Measurements from ENCODE around the gene ASAP2.
A peak's percentile ranks its signal among the peaks of the same experiment; 100 is the strongest.
"Not testable (repeated sequence)": the region's sequence is repeated elsewhere in the genome, so short reads cannot be mapped to it uniquely, and the experiment has no call there.

ASAP2 gene

GRCh38 chr2:9251154-9252001 lies 44.8 kb downstream of the ASAP2 start:
- DNase-seq (ENCODE audit: low read depth) = peak; percentile 52

GRCh38 chr2:9252002-9252357 lies 45.4 kb downstream of the ASAP2 start:
- DNase-seq (ENCODE audit: low read depth) = no peak

- no peak for DNase-seq (ENCODE audit: low read depth)
These were observed 48.8 kb downstream of the ASAP2 start for GRCh38 chr2:9255416-9255815.

- DNase-seq (ENCODE audit: low read depth) = no peak
These were observed 49.5 kb downstream of the ASAP2 start for GRCh38 chr2:9256147-9256546.

GRCh38 chr2:9256570-9257043 lies 50.0 kb downstream of the ASAP2 start:
- DNase-seq (ENCODE audit: low read depth) = no peak

GRCh38 chr2:9258501-9258900 lies 51.9 kb downstream of the ASAP2 start:
- no peak for DNase-seq (ENCODE audit: low read depth)

GRCh38 chr2:9258953-9259399 lies 52.4 kb downstream of the ASAP2 start:
- DNase-seq (ENCODE audit: low read depth) = no peak

GRCh38 chr2:9260464-9260918 lies 53.9 kb downstream of the ASAP2 start:
- no peak for DNase-seq (ENCODE audit: low read depth)

- no peak for DNase-seq (ENCODE audit: low read depth)
These were observed 54.7 kb downstream of the ASAP2 start for GRCh38 chr2:9261231-9261883.

- no peak for DNase-seq (ENCODE audit: low read depth)
These were observed 56.1 kb downstream of the ASAP2 start for GRCh38 chr2:9262671-9263171.

- no peak for DNase-seq (ENCODE audit: low read depth)
These were observed 56.8 kb downstream of the ASAP2 start for GRCh38 chr2:9263428-9263827.

GRCh38 chr2:9264301-9264700 lies 57.7 kb downstream of the ASAP2 start:
- no peak for DNase-seq (ENCODE audit: low read depth)

GRCh38 chr2:9266711-9267110 lies 60.1 kb downstream of the ASAP2 start:
- no peak for DNase-seq (ENCODE audit: low read depth)

GRCh38 chr2:9267286-9267685 lies 60.7 kb downstream of the ASAP2 start:
- DNase-seq (ENCODE audit: low read depth) = not testable (repeated sequence)

GRCh38 chr2:9268301-9269080 lies 61.9 kb downstream of the ASAP2 start:
- no peak for DNase-seq (ENCODE audit: low read depth)

- no peak for DNase-seq (ENCODE audit: low read depth)
These were observed 62.7 kb downstream of the ASAP2 start for GRCh38 chr2:9269295-9269694.

- DNase-seq (ENCODE audit: low read depth) = no peak
These were observed 63.2 kb downstream of the ASAP2 start for GRCh38 chr2:9269695-9270360.

GRCh38 chr2:9271091-9271490 lies 64.5 kb downstream of the ASAP2 start:
- no peak for DNase-seq (ENCODE audit: low read depth)

- DNase-seq (ENCODE audit: low read depth) = no peak
These were observed 65.1 kb downstream of the ASAP2 start for GRCh38 chr2:9271691-9272090.

GRCh38 chr2:9273486-9274130 lies 67.0 kb downstream of the ASAP2 start:
- no peak for DNase-seq (ENCODE audit: low read depth)

GRCh38 chr2:9274701-9275343 lies 68.2 kb downstream of the ASAP2 start:
- DNase-seq (ENCODE audit: low read depth) = no peak
